ENCODE results near the gene RDH8. TPM values are rescaled to one million over a fixed set of nuclear protein-coding genes. Genes with fewer than 3 reads are reported as not detected.

RDH8 gene
- total RNA-seq, 1 experiment from 2014 or later: not detected

DNA sequence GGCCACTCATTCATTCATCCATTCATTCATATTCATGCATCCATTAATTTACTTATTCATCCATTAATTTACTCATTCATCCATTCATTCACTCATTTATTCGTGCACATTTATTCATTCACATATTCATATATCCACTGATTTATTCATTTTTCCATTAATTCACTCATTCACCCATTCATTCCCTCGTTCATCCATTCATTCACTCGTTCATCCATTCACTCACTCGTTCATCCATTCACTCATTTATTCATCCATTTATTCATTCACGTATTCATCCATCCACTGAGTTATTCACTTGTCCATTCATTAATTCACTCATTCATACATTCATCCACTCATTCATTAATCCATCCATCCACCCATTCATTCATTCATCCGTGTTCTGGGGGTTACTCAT lies 41.2 kb upstream of the RDH8 start:
- DNase-seq: no peak
- CTCF ChIA-PET: no interaction called here
- BruUV-seq (replicated peaks): no TSS peak

DNA sequence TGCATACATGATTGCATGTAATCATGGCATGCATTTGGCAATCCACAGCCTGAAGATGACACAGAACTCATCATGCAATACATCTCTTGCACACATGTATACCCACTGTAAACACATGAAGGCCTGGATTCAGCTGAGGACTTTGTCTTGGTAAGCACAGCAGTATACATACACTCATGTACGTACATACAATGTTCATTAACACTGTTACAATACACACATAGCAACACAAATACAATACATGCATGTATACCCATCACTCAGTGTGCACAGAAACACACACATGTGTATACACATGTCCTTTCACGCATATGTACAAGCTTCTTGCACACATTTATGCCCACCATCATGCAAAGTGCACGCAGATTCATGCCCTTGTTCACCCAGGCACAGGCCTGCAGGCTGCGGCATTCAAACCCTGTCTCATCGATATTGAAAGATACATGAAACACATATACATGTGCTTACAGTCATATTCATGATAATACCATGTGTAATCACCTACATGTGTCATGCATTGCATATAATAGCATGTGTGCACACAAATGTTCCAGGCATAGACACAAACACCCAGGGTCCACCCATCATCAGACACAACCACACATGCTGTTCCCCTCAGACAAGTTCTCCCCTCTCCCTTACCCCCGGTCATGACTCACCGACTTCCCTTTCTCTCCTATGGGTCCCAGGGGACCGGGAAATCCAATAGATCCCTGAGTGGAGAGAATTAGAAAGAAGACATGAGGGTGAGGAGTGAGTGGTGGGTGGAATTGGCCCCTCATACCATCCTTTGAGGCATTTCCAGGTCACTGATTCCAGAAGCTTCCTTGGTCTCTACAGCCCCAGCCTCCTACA lies 31.6 kb upstream of the RDH8 start:
- Histone ChIP-seq H3K9me3 (ENCODE audit: low read length) (no peaks in the 10 kb centered on the region), H3K4me3 (ENCODE audit: low read length) (no peak overlapping the region), H3K27ac (ENCODE audit: low read length) (no peak overlapping the region), H2AFZ (ENCODE audit: low read length) (no peak overlapping the region), H3K4me2 (ENCODE audit: low read length) (no peak overlapping the region), H3K9ac (ENCODE audit: low read length) (no peak overlapping the region), H3K9me2 (replicated peaks; ENCODE audit: low read length) (no peaks in the 10 kb centered on the region), H3K36me3 (ENCODE audit: low read depth, low read length) (no peaks in the 10 kb centered on the region), H3K27me3 (ENCODE audit: low read length) (peaks cover 18% of the 10 kb centered on the region; the same call in 1 of the 2 replicates), H3F3A (ENCODE audit: low read length, unreplicated experiment) (no peaks in the 10 kb centered on the region), H4K20me1 (ENCODE audit: low read length) (no peaks in the 10 kb centered on the region), H3K4me1 (ENCODE audit: insufficient read depth, low read length) (no peaks in the 10 kb centered on the region), H3K79me2 (ENCODE audit: low read length) (no peaks in the 10 kb centered on the region)
- ChIA-PET CTCF (no interaction called here), POLR2A (ENCODE audit: unreplicated experiment) (no interaction called here)
- BruUV-seq (replicated peaks): no TSS peak
- intact Hi-C loops (cut with micrococcal nuclease): no loop called here
- ATAC-seq (no peak), DNase-seq (no peak)
- no peak for TF ChIP-seq EZH2phosphoT487 (IDR thresholded peaks at IDR 0.05; ENCODE audit: borderline replicate concordance, low read length)
- TF ChIP-seq, protein P1, sequence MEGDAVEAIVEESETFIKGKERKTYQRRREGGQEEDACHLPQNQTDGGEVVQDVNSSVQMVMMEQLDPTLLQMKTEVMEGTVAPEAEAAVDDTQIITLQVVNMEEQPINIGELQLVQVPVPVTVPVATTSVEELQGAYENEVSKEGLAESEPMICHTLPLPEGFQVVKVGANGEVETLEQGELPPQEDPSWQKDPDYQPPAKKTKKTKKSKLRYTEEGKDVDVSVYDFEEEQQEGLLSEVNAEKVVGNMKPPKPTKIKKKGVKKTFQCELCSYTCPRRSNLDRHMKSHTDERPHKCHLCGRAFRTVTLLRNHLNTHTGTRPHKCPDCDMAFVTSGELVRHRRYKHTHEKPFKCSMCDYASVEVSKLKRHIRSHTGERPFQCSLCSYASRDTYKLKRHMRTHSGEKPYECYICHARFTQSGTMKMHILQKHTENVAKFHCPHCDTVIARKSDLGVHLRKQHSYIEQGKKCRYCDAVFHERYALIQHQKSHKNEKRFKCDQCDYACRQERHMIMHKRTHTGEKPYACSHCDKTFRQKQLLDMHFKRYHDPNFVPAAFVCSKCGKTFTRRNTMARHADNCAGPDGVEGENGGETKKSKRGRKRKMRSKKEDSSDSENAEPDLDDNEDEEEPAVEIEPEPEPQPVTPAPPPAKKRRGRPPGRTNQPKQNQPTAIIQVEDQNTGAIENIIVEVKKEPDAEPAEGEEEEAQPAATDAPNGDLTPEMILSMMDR (conservative IDR thresholded peaks at IDR 0.05; ENCODE audit: low read depth, low read length): no peak

More for the DNA sequence above, 41.2 kb upstream of the RDH8 start:
- H3K4me1 ChIP-seq (ENCODE audit: insufficient read depth, low read length): no peaks in the 10 kb centered on the region
- intact Hi-C loops (cut with micrococcal nuclease): no loop called here
- no peak overlapping the region for H3K4me2 ChIP-seq (ENCODE audit: low read length)
- no peaks in the 10 kb centered on the region for H3K9me3 ChIP-seq (ENCODE audit: low read length)
- no peak overlapping the region for H2AFZ ChIP-seq (ENCODE audit: low read length)
- H3K4me3 ChIP-seq (ENCODE audit: low read length): no peak overlapping the region
- no peak for ATAC-seq
- no peaks in the 10 kb centered on the region for H3K9me2 ChIP-seq (replicated peaks; ENCODE audit: low read length)
- no peaks in the 10 kb centered on the region for H3F3A ChIP-seq (ENCODE audit: low read length, unreplicated experiment)
- H3K79me2 ChIP-seq (ENCODE audit: low read length): no peaks in the 10 kb centered on the region
- H3K27ac ChIP-seq (ENCODE audit: low read length): no peak overlapping the region
- no peaks in the 10 kb centered on the region for H3K36me3 ChIP-seq (ENCODE audit: low read depth, low read length)
- POLR2A ChIA-PET (ENCODE audit: unreplicated experiment): no interaction called here
- no peaks in the 10 kb centered on the region for H4K20me1 ChIP-seq (ENCODE audit: low read length)
- no peak overlapping the region for H3K9ac ChIP-seq (ENCODE audit: low read length)
- no peak for TF ChIP-seq EZH2phosphoT487 (IDR thresholded peaks at IDR 0.05; ENCODE audit: borderline replicate concordance, low read length)
- TF ChIP-seq, protein P1 (conservative IDR thresholded peaks at IDR 0.05; ENCODE audit: low read depth, low read length): no peak
- no peak for TF ChIP-seq EZH2 (IDR thresholded peaks at IDR 0.05; ENCODE audit: low read length, unreplicated experiment)
- H3K27me3 ChIP-seq (ENCODE audit: low read length): peaks cover 22% of the 10 kb centered on the region

DNA sequence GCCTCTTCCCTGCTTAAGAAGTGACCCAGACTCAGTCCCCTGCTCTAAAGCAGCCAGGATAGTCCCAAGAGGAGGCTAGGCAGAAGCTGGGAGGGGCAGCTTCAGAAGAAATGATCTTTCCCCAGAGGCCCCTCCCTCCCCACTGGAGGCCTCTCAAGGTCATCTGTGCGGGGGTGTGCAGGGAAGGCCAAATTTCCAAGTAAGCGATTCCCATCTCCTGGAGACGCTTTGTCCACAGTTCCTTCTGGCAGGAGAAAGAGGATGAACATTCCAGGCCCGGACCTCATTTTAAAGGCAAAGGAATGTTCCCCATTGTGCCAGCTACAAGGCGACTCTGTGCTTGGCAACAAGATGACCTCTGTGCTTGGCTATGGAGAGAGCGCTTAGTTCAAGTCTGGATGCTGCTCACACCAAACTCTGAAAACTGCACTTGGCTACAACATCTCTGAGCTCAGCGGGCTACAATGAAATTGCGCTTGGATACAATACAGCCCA lies 26.4 kb upstream of the RDH8 start:
- no peak overlapping the region for H3K4me2 ChIP-seq (ENCODE audit: low read length)
- no peaks in the 10 kb centered on the region for H3K79me2 ChIP-seq (ENCODE audit: low read length)
- BruUV-seq (replicated peaks): no TSS peak
- H3K27me3 ChIP-seq (ENCODE audit: low read length): peaks cover 18% of the 10 kb centered on the region
- H3K36me3 ChIP-seq (ENCODE audit: low read depth, low read length): no peaks in the 10 kb centered on the region
- H4K20me1 ChIP-seq (ENCODE audit: low read length): no peaks in the 10 kb centered on the region
- intact Hi-C loops (cut with micrococcal nuclease): no loop called here
- H3F3A ChIP-seq (ENCODE audit: low read length, unreplicated experiment): no peaks in the 10 kb centered on the region
- no peak overlapping the region for H3K27ac ChIP-seq (ENCODE audit: low read length)
- no peak overlapping the region for H2AFZ ChIP-seq (ENCODE audit: low read length)
- no peak for TF ChIP-seq EZH2phosphoT487 (IDR thresholded peaks at IDR 0.05; ENCODE audit: borderline replicate concordance, low read length)
- TF ChIP-seq, protein P1 (conservative IDR thresholded peaks at IDR 0.05; ENCODE audit: low read depth, low read length): no peak
- TF ChIP-seq EZH2 (IDR thresholded peaks at IDR 0.05; ENCODE audit: low read length, unreplicated experiment): no peak
- ChIA-PET POLR2A (ENCODE audit: unreplicated experiment) (no interaction called here), CTCF (interaction anchor here (0.9 kb wide), 1 partner anchor 14 kb away, joined by 7 read pairs; no protein-coding TSS in a partner anchor)
- DNase-seq (no peak), ATAC-seq (no peak)
- H3K9me2 ChIP-seq (replicated peaks; ENCODE audit: low read length): no peaks in the 10 kb centered on the region
- H3K9me3 ChIP-seq (ENCODE audit: low read length): no peaks in the 10 kb centered on the region
- no peak overlapping the region for H3K4me3 ChIP-seq (ENCODE audit: low read length)
- no peaks in the 10 kb centered on the region for H3K4me1 ChIP-seq (ENCODE audit: insufficient read depth, low read length)
- no peak overlapping the region for H3K9ac ChIP-seq (ENCODE audit: low read length)

Measured in PC-3 (cell line).